NCI-H2107 treated with DMSO at 0.1 percent for 48 hours (cell line): ENCODE results near the gene BNIP3.
"Not testable (repeated sequence)": the region's sequence is repeated elsewhere in the genome, so short reads cannot be mapped to it uniquely, and the experiment has no call there.

Source experiments
- DNase-seq: peaks from one replicate; lab custom pipeline; 2025; ENCODE audit not compliant: unreplicated experiment; lab: John Stamatoyannopoulos, UW

BNIP3 gene

GRCh38 chr10:131954356-131954965, 27.3 kb downstream of the BNIP3 start:
- DNase-seq, result no peak

- DNase-seq, result not testable (repeated sequence)
Observed at GRCh38 chr10:131949908-131950307, 31.8 kb downstream of the BNIP3 start.

GRCh38 chr10:131949041-131949862, 32.5 kb downstream of the BNIP3 start:
- DNase-seq, result no peak

- no peak for DNase-seq
Observed at GRCh38 chr10:131948501-131948900, 33.2 kb downstream of the BNIP3 start.

GRCh38 chr10:131947631-131948347, 33.9 kb downstream of the BNIP3 start:
- DNase-seq, result no peak

- DNase-seq, result no peak
Observed at GRCh38 chr10:131946880-131947279, 34.8 kb downstream of the BNIP3 start.

GRCh38 chr10:131946321-131946751, 35.4 kb downstream of the BNIP3 start:
- DNase-seq, result no peak

GRCh38 chr10:131944976-131945695, 36.6 kb downstream of the BNIP3 start:
- DNase-seq, result no peak

GRCh38 chr10:131944412-131944811, 37.3 kb downstream of the BNIP3 start:
- no peak for DNase-seq

- DNase-seq, result no peak
Observed at GRCh38 chr10:131943021-131943814, 38.5 kb downstream of the BNIP3 start.

GRCh38 chr10:131942455-131942854, 39.3 kb downstream of the BNIP3 start:
- no peak for DNase-seq

- no peak for DNase-seq
Observed at GRCh38 chr10:131938681-131939080, 43.0 kb downstream of the BNIP3 start.

GRCh38 chr10:131937836-131938235, 43.9 kb downstream of the BNIP3 start:
- no peak for DNase-seq

GRCh38 chr10:131936736-131937135, 45.0 kb downstream of the BNIP3 start:
- no peak for DNase-seq

- DNase-seq, result no peak
Observed at GRCh38 chr10:131936294-131936693, 45.4 kb downstream of the BNIP3 start.

GRCh38 chr10:131935260-131935659, 46.5 kb downstream of the BNIP3 start:
- DNase-seq, result no peak

GRCh38 chr10:131934769-131935168, 47.0 kb downstream of the BNIP3 start:
- no peak for DNase-seq

- no peak for DNase-seq
Observed at GRCh38 chr10:131933696-131934086, 48.0 kb downstream of the BNIP3 start.

GRCh38 chr10:131933016-131933695, 48.6 kb downstream of the BNIP3 start:
- no peak for DNase-seq

- no peak for DNase-seq
Observed at GRCh38 chr10:131931981-131932380, 49.7 kb downstream of the BNIP3 start.
